ENCODE measurements around the gene ANAPC7.
"Not testable (repeated sequence)": the region's sequence is repeated elsewhere in the genome, so short reads cannot be mapped to it uniquely, and the experiment has no call there.

Gene ANAPC7

GRCh38 chr12:110366321-110367142 is 37.0 kb downstream of the ANAPC7 start:
- H3K36me3 Mint-ChIP-seq (ENCODE audit: low read depth), result peaks cover 16% of the 10 kb centered on the region
- peak overlapping the region; percentile 57 for H3K27ac Mint-ChIP-seq
- no peaks in the 10 kb centered on the region for H3K9me3 Mint-ChIP-seq
- H3K4me3 Mint-ChIP-seq, result no peak overlapping the region
- no peaks in the 10 kb centered on the region for H3K4me1 Mint-ChIP-seq (ENCODE audit: low read depth)
- H3K27me3 Mint-ChIP-seq, result no peaks in the 10 kb centered on the region
- no peak for DNase-seq

GRCh38 chr12:110365489-110366320 is 37.8 kb downstream of the ANAPC7 start:
- DNase-seq, result no peak

GRCh38 chr12:110361216-110361615 is 42.3 kb downstream of the ANAPC7 start:
- no peaks in the 10 kb centered on the region for H3K27me3 Mint-ChIP-seq
- H3K27ac Mint-ChIP-seq, result no peak overlapping the region
- no peaks in the 10 kb centered on the region for H3K9me3 Mint-ChIP-seq
- H3K4me1 Mint-ChIP-seq (ENCODE audit: low read depth), result no peaks in the 10 kb centered on the region
- DNase-seq, result no peak
- no peak overlapping the region for H3K4me3 Mint-ChIP-seq
- no peaks in the 10 kb centered on the region for H3K36me3 Mint-ChIP-seq (ENCODE audit: low read depth)

More at GRCh38 chr12:110365489-110366320, 37.8 kb downstream of the ANAPC7 start:
- Mint-ChIP-seq H3K9me3 (no peaks in the 10 kb centered on the region), H3K4me3 (no peak overlapping the region), H3K36me3 (ENCODE audit: low read depth) (peaks cover 10% of the 10 kb centered on the region), H3K27ac (no peak overlapping the region), H3K4me1 (ENCODE audit: low read depth) (no peaks in the 10 kb centered on the region), H3K27me3 (no peaks in the 10 kb centered on the region)

GRCh38 chr12:110358384-110359097 is 45.0 kb downstream of the ANAPC7 start:
- H3K27ac Mint-ChIP-seq; H3K36me3 Mint-ChIP-seq (ENCODE audit: low read depth); DNase-seq; H3K4me3 Mint-ChIP-seq; H3K9me3 Mint-ChIP-seq; H3K27me3 Mint-ChIP-seq: not testable (repeated sequence)
- peaks cover 14% of the 10 kb centered on the region for H3K4me1 Mint-ChIP-seq (ENCODE audit: low read depth)

- Mint-ChIP-seq H3K27ac (peak overlapping the region; percentile 22), H3K27me3 (no peaks in the 10 kb centered on the region), H3K4me3 (no peak overlapping the region), H3K36me3 (ENCODE audit: low read depth) (peaks cover 14% of the 10 kb centered on the region), H3K9me3 (no peaks in the 10 kb centered on the region), H3K4me1 (ENCODE audit: low read depth) (peaks cover 18% of the 10 kb centered on the region)
- DNase-seq, result no peak
Observed at GRCh38 chr12:110355073-110355472, 48.4 kb downstream of the ANAPC7 start.

- H3K27ac Mint-ChIP-seq, result no peak overlapping the region
- no peaks in the 10 kb centered on the region for H3K27me3 Mint-ChIP-seq
- H3K36me3 Mint-ChIP-seq (ENCODE audit: low read depth), result peaks cover 22% of the 10 kb centered on the region
- no peak for DNase-seq
- H3K4me1 Mint-ChIP-seq (ENCODE audit: low read depth), result peaks cover 26% of the 10 kb centered on the region
- H3K9me3 Mint-ChIP-seq, result no peaks in the 10 kb centered on the region
- no peak overlapping the region for H3K4me3 Mint-ChIP-seq
Observed at GRCh38 chr12:110354172-110354780, 49.2 kb downstream of the ANAPC7 start.

GRCh38 chr12:110353211-110353965 is 50.1 kb downstream of the ANAPC7 start:
- H3K27ac Mint-ChIP-seq, result no peak overlapping the region

GRCh38 chr12:110352401-110352800 is 51.1 kb downstream of the ANAPC7 start:
- H3K36me3 Mint-ChIP-seq (ENCODE audit: low read depth), result peaks cover 40% of the 10 kb centered on the region
- DNase-seq, result no peak
- H3K4me1 Mint-ChIP-seq (ENCODE audit: low read depth), result peaks cover 43% of the 10 kb centered on the region
- H3K27ac Mint-ChIP-seq, result no peak overlapping the region
- no peaks in the 10 kb centered on the region for H3K27me3 Mint-ChIP-seq
- no peak overlapping the region for H3K4me3 Mint-ChIP-seq
- no peaks in the 10 kb centered on the region for H3K9me3 Mint-ChIP-seq

More at GRCh38 chr12:110353211-110353965, 50.1 kb downstream of the ANAPC7 start:
- Mint-ChIP-seq H3K9me3 (no peaks in the 10 kb centered on the region), H3K4me1 (ENCODE audit: low read depth) (peaks cover 34% of the 10 kb centered on the region), H3K36me3 (ENCODE audit: low read depth) (peaks cover 30% of the 10 kb centered on the region), H3K4me3 (no peak overlapping the region), H3K27me3 (no peaks in the 10 kb centered on the region)
- no peak for DNase-seq

GRCh38 chr12:110351119-110351518 is 52.4 kb downstream of the ANAPC7 start:
- H3K9me3 Mint-ChIP-seq, result no peaks in the 10 kb centered on the region
- H3K27ac Mint-ChIP-seq, result peak overlapping the region; percentile 15
- no peak overlapping the region for H3K4me3 Mint-ChIP-seq
- H3K4me1 Mint-ChIP-seq (ENCODE audit: low read depth), result peaks cover 45% of the 10 kb centered on the region
- H3K27me3 Mint-ChIP-seq, result no peaks in the 10 kb centered on the region
- peaks cover 52% of the 10 kb centered on the region for H3K36me3 Mint-ChIP-seq (ENCODE audit: low read depth)
- DNase-seq, result no peak

GRCh38 chr12:110349514-110350151 is 53.9 kb downstream of the ANAPC7 start:
- Mint-ChIP-seq H3K4me1 (ENCODE audit: low read depth) (peaks cover 39% of the 10 kb centered on the region), H3K27ac (peak overlapping the region; percentile 80), H3K36me3 (ENCODE audit: low read depth) (peaks cover 67% of the 10 kb centered on the region), H3K9me3 (no peaks in the 10 kb centered on the region), H3K27me3 (no peaks in the 10 kb centered on the region), H3K4me3 (no peak overlapping the region)
- DNase-seq, result peak; percentile 61

- no peak for DNase-seq
- Mint-ChIP-seq H3K9me3 (no peaks in the 10 kb centered on the region), H3K4me3 (no peak overlapping the region), H3K27ac (peak overlapping the region; percentile 80), H3K36me3 (ENCODE audit: low read depth) (peaks cover 73% of the 10 kb centered on the region), H3K4me1 (ENCODE audit: low read depth) (peaks cover 35% of the 10 kb centered on the region), H3K27me3 (no peaks in the 10 kb centered on the region)
Observed at GRCh38 chr12:110349096-110349495, 54.4 kb downstream of the ANAPC7 start.

GRCh38 chr12:110348431-110349059 is 55.0 kb downstream of the ANAPC7 start:
- peaks cover 78% of the 10 kb centered on the region for H3K36me3 Mint-ChIP-seq (ENCODE audit: low read depth)
- H3K4me3 Mint-ChIP-seq, result no peak overlapping the region
- DNase-seq, result no peak
- peaks cover 31% of the 10 kb centered on the region for H3K4me1 Mint-ChIP-seq (ENCODE audit: low read depth)
- H3K27ac Mint-ChIP-seq, result peak overlapping the region; percentile 80
- no peaks in the 10 kb centered on the region for H3K27me3 Mint-ChIP-seq
- H3K9me3 Mint-ChIP-seq, result no peaks in the 10 kb centered on the region

- Mint-ChIP-seq H3K9me3 (no peaks in the 10 kb centered on the region), H3K36me3 (ENCODE audit: low read depth) (peaks cover 86% of the 10 kb centered on the region), H3K4me3 (no peak overlapping the region), H3K27ac (no peak overlapping the region), H3K27me3 (no peaks in the 10 kb centered on the region), H3K4me1 (ENCODE audit: low read depth) (peaks cover 31% of the 10 kb centered on the region)
- DNase-seq, result no peak
Observed at GRCh38 chr12:110347767-110348166, 55.7 kb downstream of the ANAPC7 start.

Measured in activated T-cell treated with anti-CD3 and anti-CD28 coated beads, Interleukin-2, amount 50 U/mL, for 24 hours (primary cell).